ENCODE results near the gene AK9. TPM values are rescaled to one million over a fixed set of nuclear protein-coding genes. Genes with fewer than 3 reads are reported as not detected.

Gene AK9
- polyA plus RNA-seq, 3 donors: 11.2 to 14.9 (median 11.8) TPM

- no peak for DNase-seq (ENCODE audit: low read depth in 3 of 3, low spot score in 2 of 3)
Measured at GRCh38 chr6:109448615-109449014, 242.4 kb downstream of the AK9 start.

GRCh38 chr6:109447878-109448555, 243.0 kb downstream of the AK9 start:
- DNase-seq (ENCODE audit: low read depth in 3 of 3, low spot score in 2 of 3): no peak

GRCh38 chr6:109447087-109447486, 243.9 kb downstream of the AK9 start:
- no peak for DNase-seq (ENCODE audit: low read depth in 3 of 3, low spot score in 2 of 3)

GRCh38 chr6:109446541-109446940, 244.5 kb downstream of the AK9 start:
- DNase-seq (ENCODE audit: low read depth in 3 of 3, low spot score in 2 of 3): no peak

GRCh38 chr6:109446072-109446471, 244.9 kb downstream of the AK9 start:
- no peak for DNase-seq (ENCODE audit: low read depth in 3 of 3, low spot score in 2 of 3)

GRCh38 chr6:109445382-109445781, 245.6 kb downstream of the AK9 start:
- DNase-seq (ENCODE audit: low read depth in 3 of 3, low spot score in 2 of 3): no peak

- no peak for DNase-seq (ENCODE audit: low read depth in 3 of 3, low spot score in 2 of 3)
Measured at GRCh38 chr6:109443425-109443950, 247.5 kb downstream of the AK9 start.

Other genes starting within 250 kb of the AK9 start
- 10 to 100 TPM; 20.1 to 27.7 (median 22.4) TPM for gene MICAL1, start 235.4 kb downstream of the AK9 start, polyA plus RNA-seq (ENCODE audit: insufficient read length in 3 of 3)
- 10 to 100 TPM; 14.7 to 15.3 (median 15.2) TPM for gene ZBTB24, start 208.0 kb downstream of the AK9 start, polyA plus RNA-seq (ENCODE audit: insufficient read length in 3 of 3)
- gene FIG4, start 94 bp upstream of the AK9 start, polyA plus RNA-seq (ENCODE audit: insufficient read length in 3 of 3): 10 to 100 TPM; 25.6 to 26.7 (median 25.8) TPM

Data from right renal cortex interstitium (tissue), 3 donors.